Fibroblast of peridontal ligament (primary cell): ENCODE data around the gene UBAP1L.

Experiments
- DNase-seq: peaks from one replicate; pipeline ENCODE4 v3.0.0-alpha.2; 2010; ENCODE audit errors: extremely low read depth

The UBAP1L gene

GRCh38 chr15:65044218-65044617, 70.8 kb downstream of the UBAP1L start:
- DNase-seq: peak; percentile 59

GRCh38 chr15:65042776-65043327, 72.1 kb downstream of the UBAP1L start:
- no peak for DNase-seq
